Stimulated activated CD4-positive, alpha-beta T cell treated with anti-CD3 and anti-CD28 coated beads, TNF-alpha, amount 100 ng/mL, for 24 hours (primary cell): ENCODE results near the gene DEK.
A peak's percentile ranks its signal among the peaks of the same experiment; 100 is the strongest.
"Not testable (repeated sequence)": the region's sequence is repeated elsewhere in the genome, so short reads cannot be mapped to it uniquely, and the experiment has no call there.

Source experiments
- DNase-seq, 3 experiments: peaks; one replicate each; pipeline ENCODE4 v3.0.0-alpha.2; 2020; ENCODE audit warnings: low read depth in 3 of 3

DEK gene, protein sequence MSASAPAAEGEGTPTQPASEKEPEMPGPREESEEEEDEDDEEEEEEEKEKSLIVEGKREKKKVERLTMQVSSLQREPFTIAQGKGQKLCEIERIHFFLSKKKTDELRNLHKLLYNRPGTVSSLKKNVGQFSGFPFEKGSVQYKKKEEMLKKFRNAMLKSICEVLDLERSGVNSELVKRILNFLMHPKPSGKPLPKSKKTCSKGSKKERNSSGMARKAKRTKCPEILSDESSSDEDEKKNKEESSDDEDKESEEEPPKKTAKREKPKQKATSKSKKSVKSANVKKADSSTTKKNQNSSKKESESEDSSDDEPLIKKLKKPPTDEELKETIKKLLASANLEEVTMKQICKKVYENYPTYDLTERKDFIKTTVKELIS

DNA sequence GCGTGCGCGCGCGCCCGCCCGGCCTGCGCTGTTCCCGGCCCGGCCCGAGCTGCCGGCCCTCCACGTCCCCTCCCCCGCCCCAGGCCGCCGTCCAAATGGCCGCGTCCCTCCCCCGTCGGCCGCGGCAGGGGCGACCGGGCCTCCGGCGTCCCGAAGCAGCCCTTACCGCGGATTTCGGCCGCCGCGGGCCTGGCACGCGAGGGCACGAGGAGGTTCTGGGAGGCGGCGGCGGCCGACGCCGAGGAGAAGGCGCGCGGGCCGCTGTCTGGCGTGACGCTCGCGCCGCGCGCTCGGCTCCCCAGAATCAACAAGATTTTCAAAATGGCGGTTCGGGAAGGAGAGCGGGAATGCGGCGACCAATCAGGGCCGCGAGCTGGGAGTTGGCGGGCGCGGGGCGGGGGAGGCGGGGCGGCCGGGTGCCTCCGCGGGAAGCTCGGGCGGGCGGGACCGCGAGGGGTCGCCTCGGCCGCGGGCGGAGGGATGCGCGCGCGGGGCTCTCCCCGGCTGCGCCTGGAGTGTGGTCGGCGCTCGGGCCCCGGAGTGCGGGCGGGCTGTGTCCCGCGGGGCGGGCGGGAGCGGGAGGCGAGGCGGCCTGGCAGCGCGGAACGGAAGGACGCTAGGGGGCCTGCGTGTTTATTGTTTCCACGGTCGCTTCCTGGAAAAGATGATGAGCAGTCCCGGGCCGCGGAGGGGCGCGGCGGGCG is at the start of gene DEK:
TSS of gene DEK (minus strand) at position 312 of the 704 bp plus-strand sequence. CDS start 543 bp downstream, outside the sequence.
- peak; percentile 71 to 85 (median 72) for DNase-seq

DNA sequence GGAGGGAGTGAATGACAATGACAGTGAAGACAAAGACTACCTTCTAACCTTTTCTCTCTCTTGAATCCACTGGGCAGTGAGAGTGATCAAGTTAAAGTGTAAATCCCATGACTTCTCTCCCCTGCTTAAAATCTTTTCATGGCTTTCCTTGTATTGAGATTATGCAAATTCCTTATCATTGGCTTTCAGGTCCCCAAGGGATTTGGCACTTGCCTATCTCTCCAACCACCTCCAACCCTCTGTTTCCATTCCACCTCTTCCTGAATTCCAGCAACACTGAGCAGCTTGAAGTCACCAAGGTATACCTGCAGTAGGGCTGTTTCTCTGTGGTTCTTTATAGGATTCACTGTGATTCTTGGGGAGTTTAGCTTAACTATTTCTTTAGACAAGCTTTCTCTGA is 48.0 kb upstream of the DEK start:
- no peak for DNase-seq

DNA sequence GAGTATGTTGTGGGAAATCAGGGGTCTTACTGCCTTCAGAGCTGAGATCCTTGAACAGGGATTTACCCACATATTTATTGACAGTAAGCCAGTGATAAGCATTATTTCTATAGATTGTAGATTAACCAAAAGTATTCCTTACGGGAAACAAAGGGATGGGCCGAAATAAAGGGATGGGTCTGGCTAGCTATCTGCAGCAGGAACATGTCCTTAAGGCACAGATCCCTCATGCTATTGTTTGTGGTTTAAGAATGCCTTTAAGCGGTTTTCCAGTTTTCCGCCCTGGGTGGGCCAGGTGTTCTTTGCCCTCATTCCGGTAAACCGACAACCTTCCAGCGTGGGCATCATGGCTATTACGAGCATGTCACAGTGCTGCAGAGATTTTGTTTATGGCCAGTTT is 45.7 kb upstream of the DEK start:
- not testable (repeated sequence) for DNase-seq

DNA sequence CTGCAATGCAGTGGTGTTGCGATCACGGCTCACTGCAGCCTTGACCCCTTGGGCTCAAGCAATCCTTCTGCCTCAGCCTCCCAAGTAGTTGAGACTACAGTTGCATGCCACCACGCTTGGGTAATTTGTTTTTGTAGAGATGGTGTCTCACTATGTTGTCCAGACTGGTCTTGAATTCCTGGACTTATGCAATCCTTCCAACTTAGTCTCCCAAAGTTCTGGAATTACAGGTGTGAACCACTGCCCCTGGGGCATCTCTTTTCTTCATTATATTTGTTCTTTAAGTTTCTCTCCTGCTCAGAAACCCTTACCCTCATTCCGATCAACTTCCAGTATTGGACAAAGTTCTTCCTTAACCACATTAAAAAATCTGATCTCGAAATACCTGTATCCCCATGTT is 44.7 kb upstream of the DEK start:
- no peak for DNase-seq

DNA sequence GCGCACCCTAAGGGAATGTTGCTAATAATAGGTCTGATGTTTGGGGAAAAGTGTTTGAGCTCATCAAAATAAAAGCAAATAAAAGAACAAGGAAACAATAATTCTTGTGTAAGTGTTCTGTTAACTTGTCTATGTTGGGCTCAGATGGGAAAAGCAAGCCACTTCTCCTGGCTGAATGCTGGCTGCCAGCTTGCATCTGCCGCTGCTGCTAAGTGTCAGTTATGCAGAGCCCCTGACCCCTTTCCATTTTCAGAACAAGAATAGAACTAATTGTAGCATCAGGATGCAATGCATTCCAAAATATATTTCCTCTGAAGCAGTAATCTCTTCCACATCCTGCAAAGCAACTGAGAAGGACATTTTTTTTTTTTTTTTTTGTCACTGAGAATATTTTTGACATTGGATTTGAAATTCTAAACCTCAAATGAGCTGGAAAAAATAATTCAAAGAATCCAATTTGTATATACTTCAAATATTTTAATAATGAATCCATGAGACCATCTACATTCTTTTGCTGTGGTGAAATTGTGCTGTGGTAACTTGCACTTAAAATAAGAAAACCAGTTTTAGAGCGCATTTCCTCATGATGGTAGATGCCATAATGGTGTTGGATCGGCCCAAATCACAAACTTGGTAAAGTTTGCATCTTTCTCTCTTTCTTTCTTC is 43.9 kb upstream of the DEK start:
- DNase-seq: no peak

DNA sequence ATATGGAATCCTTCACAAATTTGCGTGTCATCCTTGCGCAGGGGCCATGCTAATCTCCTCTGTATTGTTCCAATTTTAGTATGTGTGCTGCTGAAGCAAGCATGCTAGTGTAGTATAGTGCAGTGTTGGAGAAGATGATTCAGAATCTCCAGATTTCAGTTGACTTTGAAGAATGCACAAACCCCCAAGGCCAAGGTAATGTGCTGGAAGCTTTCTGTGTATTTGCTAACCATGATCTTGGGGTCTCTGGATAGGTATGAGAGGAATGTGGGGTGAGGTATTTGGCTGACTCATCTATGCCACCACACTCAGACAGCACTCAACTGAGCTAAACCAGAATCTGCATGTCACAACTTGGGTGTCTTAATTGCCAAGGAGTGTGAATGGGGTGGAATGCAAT is 42.6 kb upstream of the DEK start:
- DNase-seq: no peak

DNA sequence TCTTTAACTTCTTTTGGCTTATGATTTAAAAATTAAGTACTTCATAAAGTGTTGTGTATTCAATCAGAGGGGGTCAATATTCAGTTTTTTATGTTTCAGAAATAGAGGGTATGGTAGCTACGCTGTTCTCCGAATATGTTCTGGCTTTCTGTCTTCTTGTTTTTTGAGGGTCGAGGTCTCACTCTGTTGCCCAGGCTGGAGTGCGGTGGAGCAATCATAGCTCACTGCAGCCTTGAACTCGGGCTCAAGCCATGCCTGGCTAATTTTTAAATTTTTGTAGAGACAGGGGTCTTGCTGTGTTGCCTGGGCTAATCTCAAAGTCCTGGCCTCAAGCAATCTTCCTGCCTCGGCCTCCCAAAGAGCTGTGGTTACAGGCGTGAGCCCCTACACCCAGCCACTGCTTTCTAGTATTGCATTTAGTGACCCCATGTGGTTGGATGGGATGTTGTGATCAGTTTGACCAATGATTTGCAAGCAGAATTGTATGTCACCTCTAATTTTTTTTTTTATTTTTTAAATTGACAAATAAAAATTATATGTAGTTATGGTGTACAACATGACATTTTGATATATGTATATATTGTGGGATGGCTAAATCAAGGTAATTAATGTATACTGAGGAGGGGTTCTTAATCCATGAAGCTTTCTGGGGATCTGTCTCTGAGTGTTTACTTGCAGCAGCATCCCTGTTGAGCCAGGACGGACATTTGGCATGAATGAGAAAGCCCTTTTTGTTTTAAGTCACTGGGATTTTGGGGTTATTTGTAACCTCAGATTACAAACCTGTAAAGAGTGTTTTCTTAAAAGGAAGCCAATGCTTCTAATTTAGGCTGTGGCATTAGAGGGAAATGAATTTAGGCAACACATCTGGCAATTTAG is 38.5 kb upstream of the DEK start:
- no peak for DNase-seq

DNA sequence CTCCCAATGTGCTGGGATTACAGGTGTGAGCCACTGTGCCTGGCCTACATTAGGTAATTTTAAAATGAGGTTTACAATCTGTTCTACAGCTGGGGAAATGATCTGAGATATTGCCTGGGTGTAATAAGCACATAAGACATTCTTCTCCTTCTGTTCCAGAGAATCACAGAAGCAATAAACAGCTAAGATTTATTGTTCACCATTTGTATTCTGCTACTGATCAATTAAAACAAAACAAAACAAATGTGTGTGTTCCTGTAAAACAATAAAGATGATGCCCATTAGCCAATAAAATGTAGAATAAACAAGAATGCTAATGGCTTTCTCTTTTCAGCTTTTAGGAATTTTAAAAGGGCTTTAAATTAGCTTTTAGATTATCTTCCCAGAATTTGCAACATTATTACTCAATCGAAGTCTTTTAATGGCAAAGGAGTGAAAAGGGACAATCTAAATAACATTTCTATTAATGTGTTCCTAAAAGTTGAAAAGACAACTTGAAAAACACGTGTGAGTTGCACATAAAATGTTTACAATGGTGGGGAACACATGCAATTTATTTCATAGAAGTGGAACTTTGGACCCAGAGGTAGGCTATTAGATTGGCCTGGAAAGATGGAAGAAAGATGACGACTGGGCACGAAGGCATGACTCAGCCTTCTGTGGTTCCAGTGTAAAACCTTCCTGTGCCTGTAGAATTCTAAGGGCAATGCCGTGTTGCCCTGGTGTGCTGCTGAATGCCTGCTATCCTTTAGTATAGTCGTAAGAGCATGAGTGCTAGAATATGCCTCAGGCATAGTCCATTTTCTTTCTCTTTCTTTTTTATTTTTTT is 29.0 kb upstream of the DEK start:
- DNase-seq: no peak

DNA sequence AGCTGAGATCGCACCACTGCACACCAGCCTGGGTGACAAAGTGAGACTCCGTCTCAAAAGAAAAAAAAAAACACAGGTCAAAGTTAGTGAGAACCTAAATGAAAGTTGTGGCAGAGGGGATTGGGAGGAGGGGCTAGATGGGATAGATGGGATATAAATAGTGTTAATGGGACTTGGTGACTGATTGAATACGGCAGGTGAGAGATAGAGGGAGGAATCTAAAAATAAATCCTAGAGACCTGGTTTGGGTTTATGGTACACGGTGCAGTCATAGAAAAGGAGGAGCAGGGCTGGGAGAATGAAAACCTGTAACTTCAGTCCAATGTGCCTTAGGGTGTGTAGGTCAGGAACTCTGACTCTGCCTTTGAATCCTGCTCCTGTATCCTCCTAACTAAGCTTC is 25.0 kb upstream of the DEK start:
- no peak for DNase-seq

DNA sequence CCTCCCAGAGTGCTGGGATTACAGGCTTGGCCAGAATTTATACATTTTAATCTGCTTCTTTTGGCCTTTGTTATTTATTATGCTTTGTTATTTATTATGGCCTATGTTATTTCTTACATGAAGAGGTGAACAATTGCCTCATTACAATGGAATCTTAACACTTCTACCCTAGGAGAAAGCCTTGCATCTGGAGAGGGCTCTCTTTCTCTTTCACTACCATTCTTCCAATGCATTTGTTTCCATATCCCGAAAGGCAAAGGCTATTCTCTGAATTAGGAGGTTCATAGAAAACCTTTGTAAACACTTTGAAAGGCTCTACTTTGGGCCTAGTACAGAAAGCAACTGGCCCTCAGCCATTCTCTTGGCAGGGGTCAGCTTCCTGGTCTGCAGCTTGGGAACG is 19.9 kb upstream of the DEK start:
- no peak for DNase-seq

DNA sequence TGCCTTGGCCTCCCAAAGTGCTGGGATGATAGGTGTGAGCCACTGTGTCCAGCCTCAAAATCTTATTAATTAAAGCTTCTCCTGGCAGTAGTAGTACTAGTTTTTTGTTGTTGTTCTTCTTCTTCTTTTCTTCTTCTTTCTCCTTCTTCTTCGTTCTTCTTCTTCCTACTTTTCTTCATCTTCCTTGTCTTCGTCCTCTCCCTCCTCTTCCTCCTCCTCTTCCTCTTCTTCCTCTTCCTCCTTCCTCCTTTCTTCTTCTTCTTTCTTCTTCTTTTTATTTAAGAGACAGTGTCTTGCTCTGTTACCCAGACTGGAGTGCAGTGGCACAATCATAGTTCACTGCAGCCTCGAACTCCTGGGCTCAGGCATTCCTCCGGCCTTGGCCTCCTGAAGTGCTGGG is 17.2 kb upstream of the DEK start:
- no peak for DNase-seq

DNA sequence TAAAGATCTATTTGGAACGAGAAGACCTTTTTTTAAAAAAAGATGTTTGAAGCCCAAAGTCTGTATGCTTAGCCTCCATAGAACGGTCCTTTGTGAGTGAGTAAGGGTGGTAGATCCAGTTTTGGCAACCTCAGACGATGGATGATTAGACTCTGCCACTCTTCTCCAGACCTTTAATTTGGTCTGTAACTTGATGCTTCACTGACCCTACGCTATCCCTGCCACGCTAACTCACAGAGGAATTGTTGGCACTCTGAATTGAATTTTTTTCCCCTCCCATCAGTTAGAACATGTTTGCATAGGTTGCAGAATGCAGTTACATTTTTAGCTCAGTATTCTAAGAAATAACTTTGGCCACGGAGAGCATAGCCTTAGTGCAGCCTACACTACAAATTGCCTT is 15.8 kb upstream of the DEK start:
- DNase-seq: no peak

DNA sequence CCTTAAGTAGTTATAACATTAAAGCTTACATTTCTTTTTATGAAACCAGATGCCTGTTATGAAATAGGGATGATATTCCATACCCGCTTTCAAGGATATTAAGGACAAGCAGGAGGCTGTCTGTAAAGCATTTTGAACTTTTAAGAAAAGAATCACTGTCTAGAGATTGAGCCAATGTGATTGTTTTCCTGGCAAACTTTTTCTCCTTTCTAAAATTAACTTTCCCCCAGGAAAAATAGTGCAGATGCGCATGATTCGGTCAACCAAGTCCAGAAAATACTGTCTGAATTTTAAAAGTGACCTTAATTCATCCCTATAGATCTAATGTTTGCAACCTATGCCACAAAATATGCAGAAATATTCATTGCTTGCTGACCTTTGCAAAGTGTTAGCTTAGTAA is 15.1 kb upstream of the DEK start:
- no peak for DNase-seq

DNA sequence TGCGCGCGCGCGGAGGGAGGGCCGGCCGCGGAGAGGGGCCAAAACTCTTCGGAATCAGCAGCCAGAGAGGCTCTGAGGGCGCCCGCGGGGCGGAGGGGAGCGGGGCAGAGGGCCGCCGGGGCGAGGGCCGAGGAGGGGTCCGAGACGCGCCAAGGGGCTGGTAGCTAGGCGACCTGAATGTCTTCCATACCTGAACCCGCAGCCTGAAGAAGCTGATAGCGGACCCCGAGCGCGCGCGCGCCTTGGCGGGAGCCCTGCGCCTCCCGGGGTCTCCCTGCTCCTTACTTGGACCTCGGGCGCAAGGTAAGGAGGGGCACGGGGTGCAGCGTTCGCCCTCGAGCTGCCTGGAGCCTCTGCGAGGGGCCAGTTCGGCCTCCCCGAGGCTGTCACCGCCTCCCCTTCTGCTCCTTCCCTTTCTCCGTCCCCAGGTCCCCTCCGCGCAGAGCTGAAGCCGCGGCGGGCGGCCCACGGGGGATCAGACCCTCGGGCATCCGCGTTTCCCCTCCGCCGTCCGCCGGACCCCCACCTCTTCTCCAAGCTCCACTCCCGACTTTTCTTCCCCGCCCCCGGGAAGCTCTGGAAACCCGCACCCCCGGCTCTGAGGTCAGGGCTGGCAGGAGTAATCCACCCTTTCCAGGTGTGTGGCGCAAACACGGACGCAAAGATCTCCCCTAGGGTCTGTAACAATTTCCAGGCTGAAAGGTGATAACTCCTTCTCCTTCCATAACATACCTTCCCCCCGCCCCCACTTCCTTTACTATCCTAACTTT is 13.1 kb upstream of the DEK start:
- no peak for DNase-seq

DNA sequence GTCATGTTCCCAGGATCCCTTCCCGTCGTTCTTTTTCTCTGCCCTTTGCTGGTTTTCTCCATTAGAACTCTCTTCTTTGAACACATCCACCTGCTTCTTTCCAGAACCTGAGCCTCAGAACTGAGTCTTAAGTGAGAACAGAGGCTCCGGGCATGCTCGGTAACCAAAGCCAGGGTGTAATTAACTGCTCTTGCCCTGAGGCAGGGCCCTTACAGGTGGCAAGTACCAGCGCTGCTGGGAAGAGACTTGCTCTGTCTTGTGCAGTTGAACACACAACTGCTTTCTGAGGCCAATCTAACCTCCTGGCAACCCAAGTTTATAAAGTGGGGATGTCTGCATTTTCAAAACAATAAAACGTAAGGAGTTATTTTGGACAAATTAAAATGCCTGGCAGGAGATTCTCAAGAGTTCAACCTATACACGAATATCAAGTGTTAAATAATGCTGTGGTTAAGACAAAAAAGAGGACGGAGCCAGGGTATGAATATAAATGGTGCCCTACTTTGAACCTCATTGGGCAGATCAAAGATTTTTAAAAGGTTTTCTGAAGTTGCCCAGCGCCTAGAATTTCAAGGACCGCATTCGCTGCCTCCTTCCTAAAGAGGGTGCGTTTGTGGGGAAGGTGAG is 12.4 kb upstream of the DEK start:
- DNase-seq: no peak

DNA sequence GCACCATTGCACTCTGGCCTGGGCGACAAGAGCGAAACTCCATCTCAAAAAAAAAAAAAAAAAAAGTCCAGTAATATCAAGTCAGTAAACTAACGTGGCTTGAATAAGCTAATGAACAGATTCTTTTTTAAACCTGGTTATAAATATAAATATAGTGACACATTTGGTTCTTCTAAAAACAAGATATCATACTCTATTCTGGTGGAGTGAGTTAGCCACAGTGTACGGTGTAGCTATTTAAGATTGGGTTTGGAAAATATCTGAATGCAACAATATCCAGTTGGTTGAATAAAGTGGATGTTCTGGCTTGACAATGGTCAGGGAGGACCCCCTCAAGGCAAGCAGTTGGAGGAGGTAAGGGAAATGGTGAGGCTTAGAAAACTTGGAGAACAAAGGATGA is 5.9 kb upstream of the DEK start:
- DNase-seq: no peak

DNA sequence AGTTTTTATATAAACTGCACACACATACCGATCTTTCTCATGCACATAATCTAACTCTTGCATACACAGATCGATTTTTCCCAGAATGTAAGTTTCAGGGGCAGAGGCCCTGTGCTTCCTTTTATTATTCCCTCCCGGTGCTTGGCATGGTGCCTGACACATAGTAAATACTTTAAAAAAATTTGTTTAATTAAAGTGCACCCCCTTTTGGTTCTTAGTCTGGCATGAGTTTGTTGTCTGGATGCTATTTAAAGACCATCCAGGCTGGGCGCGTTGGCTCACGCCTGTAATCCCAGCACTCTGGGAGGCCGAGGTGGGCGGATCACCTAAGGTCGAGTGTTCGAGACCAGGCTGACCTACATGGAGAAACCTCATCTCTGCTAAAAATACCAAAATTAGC is 5.4 kb upstream of the DEK start:
- DNase-seq: no peak

DNA sequence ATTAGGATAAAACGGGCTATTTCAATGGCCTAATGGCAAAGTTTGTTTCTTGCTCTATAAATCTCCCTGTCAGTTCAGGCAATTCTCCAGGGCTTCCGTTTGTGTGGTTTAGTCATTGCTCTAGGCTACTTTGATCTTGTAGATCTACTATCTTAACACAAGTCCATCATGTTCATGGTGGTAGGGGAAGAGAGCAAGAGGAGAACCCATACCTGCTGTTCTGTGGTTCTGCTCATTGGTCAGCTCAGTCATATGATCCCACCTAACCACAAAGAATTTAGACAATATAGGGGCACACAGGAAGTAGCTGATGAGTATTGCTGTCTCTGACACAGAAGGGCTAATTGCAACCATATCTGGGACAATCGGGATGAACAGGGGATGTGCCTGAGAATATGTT is 4.9 kb upstream of the DEK start:
- no peak for DNase-seq

DNA sequence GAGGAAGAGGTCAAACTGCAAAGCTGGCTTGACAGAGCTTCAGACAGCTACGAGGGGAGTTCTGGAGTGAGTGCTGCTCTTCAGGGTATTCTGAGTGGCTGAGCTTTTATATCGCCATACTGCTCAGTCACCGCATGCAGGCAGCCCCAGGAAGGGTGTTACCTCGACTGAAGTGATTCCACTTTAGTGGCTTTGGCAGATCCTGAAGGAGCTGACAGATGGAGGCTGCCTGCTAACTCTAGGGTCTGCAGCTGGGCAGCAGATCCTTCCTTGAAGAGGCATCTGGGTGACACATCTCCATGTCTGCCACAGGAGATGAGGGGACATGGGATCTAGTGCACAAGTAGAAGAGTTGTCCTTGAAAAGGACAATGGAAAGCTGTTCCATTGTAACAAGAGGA is 3.7 kb upstream of the DEK start:
- DNase-seq: no peak

DNA sequence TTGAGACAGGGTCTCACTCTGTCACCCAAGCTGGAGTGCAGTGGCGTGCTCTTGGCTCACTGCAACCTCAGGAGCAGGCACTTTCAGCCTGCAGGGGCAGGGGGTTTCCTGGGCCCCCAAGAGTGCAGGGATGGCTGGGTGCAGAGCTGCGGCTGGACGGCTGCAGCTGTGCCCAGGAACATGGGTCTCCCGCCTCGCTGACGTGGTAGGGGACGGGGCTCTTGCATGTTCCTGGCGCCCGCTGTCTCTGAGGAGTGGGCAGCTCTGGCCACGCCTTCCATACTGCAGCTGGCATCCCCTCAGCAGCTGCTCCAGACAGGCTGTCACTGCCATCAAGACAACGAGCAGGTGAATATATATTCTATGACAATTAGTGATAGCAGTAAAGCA is 2.2 kb upstream of the DEK start:
- DNase-seq: no peak
